Measurements from ENCODE around the gene SMKR1.

DNA sequence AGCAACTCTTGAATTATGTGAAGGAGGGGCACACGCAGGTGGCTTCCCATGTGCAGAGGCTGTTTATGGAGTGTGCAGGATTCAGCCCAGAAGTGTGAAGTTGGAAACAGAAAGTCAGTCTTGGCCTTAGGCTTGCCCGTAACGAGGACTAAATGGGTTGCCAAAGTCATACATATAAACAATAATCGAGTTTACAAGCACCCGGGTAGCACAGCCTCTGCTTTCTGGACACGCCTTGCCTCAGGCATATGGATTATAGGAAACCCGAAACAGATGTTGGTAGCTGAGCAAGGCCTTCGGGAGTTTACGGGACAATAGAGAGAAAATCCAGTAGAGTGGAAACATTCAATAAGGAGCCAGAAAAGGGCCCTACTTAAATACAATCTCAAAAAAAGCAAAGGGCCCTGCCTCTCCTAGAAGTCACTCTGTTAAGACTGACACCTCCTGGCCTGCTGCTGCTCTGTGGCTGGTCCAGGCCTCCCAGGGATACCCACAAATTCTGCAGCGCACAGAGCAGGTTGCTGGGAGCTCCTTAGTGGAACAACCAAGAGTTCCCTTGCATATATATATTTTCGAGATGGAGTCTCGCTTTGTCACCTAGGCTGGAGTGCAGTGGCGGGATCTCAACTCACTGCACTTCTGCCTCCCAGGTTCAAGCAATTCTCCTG, 48.5 kb downstream of the SMKR1 start:
- TF ChIP-seq ZNF274 (IDR thresholded peaks at IDR 0.05; ENCODE audit: low read depth, low read length) (no peak), YY1 (IDR thresholded peaks at IDR 0.05; ENCODE audit: insufficient read depth, insufficient read length) (no peak)
